Body of pancreas (tissue), 4 donors: ENCODE results near the gene IKZF1.

Source experiments
- CTCF ChIP-seq, 7 experiments: fragments of 450-650 bp in 4 of 7; fragments of 200-600 bp in 3 of 7; sonication (generic) in 3 of 7; IDR thresholded peaks; one replicate each; pipeline ENCODE4 v1.5.1; 2016 to 2019; ENCODE audit warnings: antibody characterized with exemption in 7 of 7
- POLR2A ChIP-seq, 3 donors: fragments of 450-650 bp; IDR thresholded peaks; one replicate each; pipeline ENCODE4 v1.6.1; 2016; ENCODE audit warnings: antibody characterized with exemption in 3 of 3, mild to moderate bottlenecking in 2 of 3

GRCh38 chr7:50335795-50336754 lies 31.6 kb downstream of the IKZF1 start:
- TF ChIP-seq CTCF (IDR thresholded peaks at IDR 0.05) (no peak), POLR2A (IDR thresholded peaks at IDR 0.05) (no peak)
